ENCODE data around the gene ITGAE.
"Not testable (repeated sequence)": the region's sequence is repeated elsewhere in the genome, so short reads cannot be mapped to it uniquely, and the experiment has no call there.

ITGAE gene

GRCh38 chr17:3794557-3795389, 6.2 kb downstream of the ITGAE start:
- peak; percentile 48 for DNase-seq (ENCODE audit: low read depth)

- not testable (repeated sequence) for DNase-seq (ENCODE audit: low read depth)
These were observed 6.8 kb downstream of the ITGAE start for GRCh38 chr17:3794152-3794551.

- DNase-seq (ENCODE audit: low read depth): not testable (repeated sequence)
These were observed 7.7 kb downstream of the ITGAE start for GRCh38 chr17:3793258-3793657.

GRCh38 chr17:3792481-3792880, 8.5 kb downstream of the ITGAE start:
- no peak for DNase-seq (ENCODE audit: low read depth)

- DNase-seq (ENCODE audit: low read depth): no peak
These were observed 12.8 kb downstream of the ITGAE start for GRCh38 chr17:3788200-3788599.

GRCh38 chr17:3785323-3785722, 15.7 kb downstream of the ITGAE start:
- not testable (repeated sequence) for DNase-seq (ENCODE audit: low read depth)

- DNase-seq (ENCODE audit: low read depth): no peak
These were observed 18.2 kb downstream of the ITGAE start for GRCh38 chr17:3782751-3783150.

GRCh38 chr17:3780986-3781385, 20.0 kb downstream of the ITGAE start:
- DNase-seq (ENCODE audit: low read depth): no peak

GRCh38 chr17:3777366-3778120, 23.4 kb downstream of the ITGAE start:
- no peak for DNase-seq (ENCODE audit: low read depth)

GRCh38 chr17:3773966-3774365, 27.0 kb downstream of the ITGAE start:
- no peak for DNase-seq (ENCODE audit: low read depth)

GRCh38 chr17:3773511-3773910, 27.5 kb downstream of the ITGAE start:
- DNase-seq (ENCODE audit: low read depth): no peak

- DNase-seq (ENCODE audit: low read depth): no peak
These were observed 28.2 kb downstream of the ITGAE start for GRCh38 chr17:3772764-3773163.

- DNase-seq (ENCODE audit: low read depth): no peak
These were observed 29.8 kb downstream of the ITGAE start for GRCh38 chr17:3771140-3771539.

GRCh38 chr17:3770466-3770865, 30.5 kb downstream of the ITGAE start:
- no peak for DNase-seq (ENCODE audit: low read depth)

- DNase-seq (ENCODE audit: low read depth): no peak
These were observed 32.2 kb downstream of the ITGAE start for GRCh38 chr17:3768769-3769168.

GRCh38 chr17:3768341-3768740, 32.6 kb downstream of the ITGAE start:
- no peak for DNase-seq (ENCODE audit: low read depth)

GRCh38 chr17:3766779-3767178, 34.2 kb downstream of the ITGAE start:
- no peak for DNase-seq (ENCODE audit: low read depth)

- DNase-seq (ENCODE audit: low read depth): no peak
These were observed 35.0 kb downstream of the ITGAE start for GRCh38 chr17:3765981-3766380.

- no peak for DNase-seq (ENCODE audit: low read depth)
These were observed 37.2 kb downstream of the ITGAE start for GRCh38 chr17:3763777-3764170.

GRCh38 chr17:3762922-3763776, 37.8 kb downstream of the ITGAE start:
- DNase-seq (ENCODE audit: low read depth): no peak

- DNase-seq (ENCODE audit: low read depth): no peak
These were observed 39.0 kb downstream of the ITGAE start for GRCh38 chr17:3761918-3762380.

All from activated T-cell treated with anti-CD3 and anti-CD28 coated beads for 48 hours (primary cell).